Measurements from ENCODE around the gene SDC3.
"Not testable (repeated sequence)": the region's sequence is repeated elsewhere in the genome, so short reads cannot be mapped to it uniquely, and the experiment has no call there.

The SDC3 gene

GRCh38 chr1:30872033-30872947 lies 36.3 kb downstream of the SDC3 start:
- no peak for DNase-seq

- DNase-seq: no peak
Observed at GRCh38 chr1:30871276-30871871, 37.2 kb downstream of the SDC3 start.

- DNase-seq: no peak
Observed at GRCh38 chr1:30870656-30871055, 37.9 kb downstream of the SDC3 start.

- DNase-seq: no peak
Observed at GRCh38 chr1:30870035-30870434, 38.5 kb downstream of the SDC3 start.

- no peak for DNase-seq
Observed at GRCh38 chr1:30868833-30869435, 39.6 kb downstream of the SDC3 start.

GRCh38 chr1:30868057-30868456 lies 40.5 kb downstream of the SDC3 start:
- DNase-seq: not testable (repeated sequence)

GRCh38 chr1:30867537-30867936 lies 41.0 kb downstream of the SDC3 start:
- DNase-seq: no peak

GRCh38 chr1:30866594-30866993 lies 42.0 kb downstream of the SDC3 start:
- DNase-seq: no peak

GRCh38 chr1:30864681-30865080 lies 43.9 kb downstream of the SDC3 start:
- no peak for DNase-seq

GRCh38 chr1:30863858-30864604 lies 44.5 kb downstream of the SDC3 start:
- DNase-seq: no peak

GRCh38 chr1:30860320-30860652 lies 48.3 kb downstream of the SDC3 start:
- no peak for DNase-seq

GRCh38 chr1:30857964-30858363 lies 50.6 kb downstream of the SDC3 start:
- DNase-seq: no peak

GRCh38 chr1:30857062-30857461 lies 51.5 kb downstream of the SDC3 start:
- DNase-seq: no peak

GRCh38 chr1:30856260-30856790 lies 52.2 kb downstream of the SDC3 start:
- DNase-seq: peak; percentile 71

GRCh38 chr1:30855686-30856259 lies 52.8 kb downstream of the SDC3 start:
- DNase-seq: no peak

GRCh38 chr1:30853350-30853749 lies 55.2 kb downstream of the SDC3 start:
- DNase-seq: no peak

GRCh38 chr1:30852026-30852425 lies 56.5 kb downstream of the SDC3 start:
- DNase-seq: no peak

GRCh38 chr1:30851286-30851685 lies 57.3 kb downstream of the SDC3 start:
- no peak for DNase-seq

GRCh38 chr1:30850607-30851006 lies 58.0 kb downstream of the SDC3 start:
- DNase-seq: no peak

GRCh38 chr1:30848130-30848529 lies 60.4 kb downstream of the SDC3 start:
- no peak for DNase-seq

- DNase-seq: peak; percentile 60
Observed at GRCh38 chr1:30847358-30847972, 61.1 kb downstream of the SDC3 start.

- DNase-seq: no peak
Observed at GRCh38 chr1:30846587-30846986, 62.0 kb downstream of the SDC3 start.
